Small intestine (tissue), 7 donors: Measurements from ENCODE around the gene PIP4K2C. TPM values are rescaled to one million over a fixed set of nuclear protein-coding genes. Genes with fewer than 3 reads are reported as not detected.

Experiments used
- DNase-seq, 2 donors: peaks; one replicate each; pipeline versions ENCODE4 v3.0.0 to v3.0.0-alpha.2; 2013
- FAIRE-seq: peaks from 2 replicates; lab custom pipeline; 2012; peaks lifted over from hg19 to GRCh38; lab: Jason Lieb, UNC
- H3K27ac ChIP-seq, 3 donors: one replicate each; pipeline ENCODE4 v1.5.1; 2013; ENCODE audit warnings: low read length in 2 of 3, mild to moderate bottlenecking in 2 of 3, control low read depth in 1 of 3, inconsistent platforms in 1 of 3, low read depth in 1 of 3, moderate library complexity in 1 of 3
- H3K27me3 ChIP-seq, 3 donors: one replicate each; pipeline ENCODE4 v1.6.1; 2013; ENCODE audit warnings: low read length in 3 of 3, inconsistent platforms in 1 of 3; ENCODE audit not compliant: control insufficient read depth in 3 of 3, insufficient read depth in 3 of 3
- H3K36me3 ChIP-seq, 3 donors: one replicate each; pipeline ENCODE4 v1.6.1; 2013; ENCODE audit warnings: low read length in 3 of 3, inconsistent platforms in 1 of 3, low read depth in 1 of 3, mild to moderate bottlenecking in 1 of 3, moderate library complexity in 1 of 3; ENCODE audit not compliant: control insufficient read depth in 3 of 3, insufficient read depth in 2 of 3
- H3K4me1 ChIP-seq, 3 donors: one replicate each; pipeline ENCODE4 v1.6.1; 2013; ENCODE audit warnings: low read length in 2 of 3, inconsistent platforms in 1 of 3, low read depth in 1 of 3, mild to moderate bottlenecking in 1 of 3, moderate library complexity in 1 of 3; ENCODE audit not compliant: control insufficient read depth in 3 of 3, insufficient read depth in 2 of 3
- H3K4me3 ChIP-seq, 3 donors: one replicate each; pipeline ENCODE4 v1.5.1; 2013; ENCODE audit warnings: low read length in 3 of 3, control low read depth in 1 of 3, inconsistent platforms in 1 of 3, low read depth in 1 of 3, mild to moderate bottlenecking in 1 of 3, moderate library complexity in 1 of 3
- H3K9me3 ChIP-seq, 2 donors: one replicate each; pipeline ENCODE4 v1.6.1; 2013; ENCODE audit warnings: low read depth in 1 of 2, low read length in 1 of 2; ENCODE audit not compliant: control insufficient read depth in 2 of 2, insufficient read depth in 1 of 2
- WGBS, 3 donors: extraction: QIAGEN DNeasy Blood & Tissue Kit; methylation state at CpG; one replicate each; pipeline ENCODE4 v1.1.7; 2013; 5-methylcytosine and 5-hydroxymethylcytosine counted together
- polyA plus RNA-seq, 4 donors: library from polyadenylated mRNA; stranded (reverse) in 3 of 4; unstranded in 1 of 4; fragments of 200-250 nt in 3 of 4; fragments of 120-200 nt in 1 of 4; gene quantifications; one replicate each; pipeline versions ENCODE4 v1.2.1 to v1.2.3, GENCODE V29; 2013
- donor health status: healthy with polysubstance abuse.
- donor health status: control.
- donor health status: control.
- donor health status: Bipolar disorder and iron deficiency.
- donor health status: healthy.

PIP4K2C gene
- polyA plus RNA-seq, 4 donors, result 16.1 to 26.4 (median 17.8) TPM

DNA sequence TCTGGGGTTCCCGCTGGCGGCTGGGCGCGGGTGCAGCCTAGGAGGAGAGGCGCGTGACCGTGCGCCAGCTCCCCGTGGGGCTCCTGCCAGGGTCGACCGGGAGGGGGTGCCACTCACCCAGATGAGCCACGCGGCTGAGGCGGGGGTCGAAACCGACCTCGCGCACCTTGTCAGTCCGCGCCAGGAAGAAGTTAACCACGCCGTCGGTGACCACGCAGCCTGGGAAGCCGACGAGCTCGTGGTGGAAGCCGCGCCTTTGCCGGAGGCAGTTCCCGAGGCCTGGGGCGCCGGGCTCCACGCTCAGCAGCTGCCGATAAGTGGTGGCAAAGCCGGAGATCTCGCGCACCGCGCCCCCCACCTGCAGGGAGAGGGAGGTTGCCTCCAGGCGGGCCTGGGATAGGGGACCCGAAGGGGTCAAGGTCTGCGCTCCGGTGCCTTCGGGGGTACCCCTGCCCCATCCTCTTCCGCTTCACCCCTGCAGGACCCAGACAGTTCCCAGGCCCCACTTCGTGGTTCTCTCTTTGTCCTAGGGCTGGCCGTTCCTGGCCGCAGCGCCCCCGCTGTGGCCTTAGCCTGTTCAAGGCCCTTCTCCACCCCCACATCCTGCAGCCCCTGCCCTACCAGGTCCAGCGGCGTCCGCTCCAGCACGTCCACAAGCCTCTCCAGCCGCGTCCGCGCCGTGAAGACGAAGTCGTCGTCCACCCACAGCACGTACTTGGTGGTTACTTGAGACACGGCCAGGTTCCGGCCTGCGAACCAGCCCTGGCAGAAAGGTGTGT lies 36.7 kb downstream of the PIP4K2C start:
- Histone ChIP-seq H3K27me3 (peaks cover 10 to 97% (median 60%) of the 10 kb centered on the region in 3 donors), H3K36me3 (no peaks in the 10 kb centered on the region), H3K4me1 (peaks cover 0 to 10% (median 0%) of the 10 kb centered on the region in 3 donors), H3K9me3 (no peaks in the 10 kb centered on the region), H3K27ac (no peak overlapping the region), H3K4me3 (no peak overlapping the region)
- FAIRE-seq, result no peak
- peak in 1 of 2 donors; percentile 43 for DNase-seq
- WGBS, 3 donors, result 6 to 11% (median 7%) methylated on average over 45 to 67 of the region's 67 CpGs

- H3K4me3 ChIP-seq, result no peak overlapping the region
- H3K4me1 ChIP-seq, result peaks cover 0 to 13% (median 0%) of the 10 kb centered on the region in 3 donors
- peaks cover 10 to 98% (median 55%) of the 10 kb centered on the region in 3 donors for H3K27me3 ChIP-seq
- no peak for DNase-seq
- H3K9me3 ChIP-seq, result no peaks in the 10 kb centered on the region
- no peaks in the 10 kb centered on the region for H3K36me3 ChIP-seq
- 46 to 57% (median 46%) methylated on average over 29 of the region's 29 CpGs for WGBS, 3 donors
- FAIRE-seq, result no peak
- H3K27ac ChIP-seq, result no peak overlapping the region
Observed at GRCh38 chr12:57628280-57629191, 37.5 kb downstream of the PIP4K2C start.

DNA sequence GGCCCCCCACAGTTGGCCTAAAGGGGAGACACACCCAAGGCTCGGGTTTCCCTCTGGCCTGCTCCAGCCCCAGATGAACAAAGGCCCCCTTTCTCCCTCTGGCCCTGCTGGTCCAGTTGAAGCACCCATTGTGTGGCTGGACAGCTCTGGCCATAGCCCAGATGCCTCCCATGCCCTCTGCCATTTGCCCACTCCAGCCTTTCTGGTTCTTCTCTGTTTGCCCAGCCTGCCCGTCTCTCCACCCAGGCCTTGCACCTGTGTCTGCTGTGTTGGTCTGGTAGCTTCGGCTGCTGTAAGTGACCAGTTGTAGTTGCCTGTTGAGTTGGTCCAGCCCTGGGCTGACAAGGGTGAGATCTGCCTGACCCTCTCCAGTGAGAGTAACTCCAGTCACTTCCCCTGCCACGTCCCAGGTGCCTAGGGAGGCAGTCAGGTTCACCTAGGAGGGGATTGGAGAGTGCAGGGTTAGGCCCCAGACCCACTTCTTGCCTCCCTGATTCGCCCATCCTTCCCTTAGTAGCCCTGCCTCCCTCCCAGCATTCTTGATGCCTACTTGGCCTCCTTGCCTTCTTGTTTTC lies 39.0 kb downstream of the PIP4K2C start:
- Histone ChIP-seq H3K27ac (no peak overlapping the region), H3K36me3 (no peaks in the 10 kb centered on the region), H3K4me3 (no peak overlapping the region), H3K9me3 (no peaks in the 10 kb centered on the region), H3K27me3 (peaks cover 10 to 93% (median 42%) of the 10 kb centered on the region in 3 donors), H3K4me1 (peaks cover 0 to 13% (median 0%) of the 10 kb centered on the region in 3 donors)
- 66 to 76% (median 71%) methylated on average over 5 of the region's 5 CpGs for WGBS, 3 donors
- no peak for FAIRE-seq
- DNase-seq, result no peak

DNA sequence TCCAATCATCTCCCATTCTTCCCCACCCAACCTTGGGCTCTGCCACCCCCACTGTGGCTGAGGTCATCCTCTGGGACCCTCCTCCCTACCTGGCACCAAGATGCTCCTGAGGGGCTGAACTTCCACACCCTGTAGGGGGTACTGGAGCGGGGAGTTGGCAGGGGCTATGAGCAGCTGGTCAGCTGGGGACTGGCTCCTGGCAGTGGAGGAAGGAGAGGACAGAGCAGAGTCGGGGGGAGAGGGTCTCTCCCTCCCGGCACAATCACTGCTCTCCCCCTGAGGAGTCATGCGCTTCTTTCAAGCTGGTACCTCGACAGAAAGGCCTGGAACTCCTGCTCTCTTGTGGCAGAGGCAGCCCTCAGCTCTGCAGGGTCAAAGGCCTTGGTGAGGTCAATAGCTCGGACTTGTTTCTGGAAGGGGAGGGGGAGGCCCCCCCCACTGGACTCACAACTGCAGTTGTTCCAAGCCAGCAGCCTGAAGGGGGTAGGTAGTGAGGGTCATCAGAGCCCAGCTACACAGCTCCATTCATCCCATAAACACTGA lies 40.0 kb downstream of the PIP4K2C start:
- Histone ChIP-seq H3K36me3 (no peaks in the 10 kb centered on the region), H3K9me3 (no peaks in the 10 kb centered on the region), H3K27ac (no peak overlapping the region), H3K27me3 (peaks cover 12 to 88% (median 40%) of the 10 kb centered on the region in 3 donors), H3K4me3 (no peak overlapping the region), H3K4me1 (peaks cover 0 to 13% (median 0%) of the 10 kb centered on the region in 3 donors)
- FAIRE-seq, result no peak
- 28 to 48% (median 41%) methylated on average over 5 to 6 of the region's 6 CpGs for WGBS, 3 donors
- no peak for DNase-seq

- H3K4me1 ChIP-seq, result peaks cover 0 to 13% (median 0%) of the 10 kb centered on the region in 3 donors
- WGBS, 3 donors, result 8 to 14% (median 8%) methylated on average over 26 of the region's 26 CpGs
- peaks cover 9 to 82% (median 34%) of the 10 kb centered on the region in 3 donors for H3K27me3 ChIP-seq
- no peaks in the 10 kb centered on the region for H3K36me3 ChIP-seq
- DNase-seq (no peak), FAIRE-seq (no peak)
- no peaks in the 10 kb centered on the region for H3K9me3 ChIP-seq
- no peak overlapping the region for H3K4me3 ChIP-seq
- no peak overlapping the region for H3K27ac ChIP-seq
Observed at GRCh38 chr12:57631566-57632072, 40.6 kb downstream of the PIP4K2C start.

DNA sequence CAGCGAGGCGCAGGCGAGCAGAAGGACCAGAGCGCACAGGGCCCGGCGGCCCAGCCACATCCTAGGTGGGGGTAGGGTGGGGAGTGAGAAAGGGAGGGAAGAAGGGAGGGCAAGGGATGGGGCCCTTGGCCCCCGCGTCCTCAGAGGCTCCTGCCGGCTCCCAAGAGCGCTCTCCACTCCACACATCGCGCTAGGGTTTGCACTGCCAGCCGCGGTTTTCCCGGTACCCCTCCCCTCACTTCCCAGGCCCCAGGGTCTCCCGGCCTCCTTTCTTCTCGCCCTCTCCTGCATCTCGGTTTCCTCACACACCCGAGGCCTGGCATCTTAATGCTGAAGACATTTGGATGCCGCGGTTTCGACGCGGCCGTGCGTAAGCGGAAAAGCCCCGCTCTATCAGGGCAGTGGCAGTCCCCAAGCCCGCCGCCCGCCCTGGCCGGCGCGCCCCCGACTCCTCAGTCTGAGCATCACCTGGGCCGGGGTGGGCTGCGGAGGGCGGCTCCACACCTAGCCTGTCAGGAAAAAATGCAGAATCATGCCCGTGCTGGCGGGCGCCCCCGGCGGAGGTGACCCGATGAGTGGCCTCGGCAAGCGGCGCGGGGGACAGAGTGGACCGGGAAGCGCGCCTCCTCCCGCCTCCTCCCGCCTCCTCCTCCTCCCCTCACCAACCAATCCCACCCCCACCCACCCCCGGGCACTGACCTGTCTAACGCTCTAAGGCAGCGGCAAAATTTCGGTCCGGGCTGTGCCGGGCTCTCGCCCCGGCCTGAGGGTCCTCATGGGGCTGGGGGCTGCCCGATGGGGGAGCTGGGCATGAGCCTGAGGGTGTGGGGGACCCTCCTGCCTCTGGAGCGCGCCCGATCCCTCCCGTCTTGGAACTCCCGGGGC lies 41.3 kb downstream of the PIP4K2C start:
- peak overlapping the region; percentile 32 to 56 (median 39) for H3K4me3 ChIP-seq
- FAIRE-seq (no peak), DNase-seq (peak in 1 of 2 donors; percentile 26)
- no peak overlapping the region for H3K27ac ChIP-seq
- 1 to 5% (median 4%) methylated on average over 53 to 67 of the region's 67 CpGs for WGBS, 3 donors
- peaks cover 9 to 75% (median 29%) of the 10 kb centered on the region in 3 donors for H3K27me3 ChIP-seq
- H3K36me3 ChIP-seq, result no peaks in the 10 kb centered on the region
- H3K4me1 ChIP-seq, result peaks cover 0 to 12% (median 0%) of the 10 kb centered on the region in 3 donors
- H3K9me3 ChIP-seq, result no peaks in the 10 kb centered on the region
